Spinal cord (tissue), 10 donors: Measurements from ENCODE around the gene DAB1. TPM values are rescaled to one million over a fixed set of nuclear protein-coding genes. Genes with fewer than 3 reads are reported as not detected.

Experiments
- DNase-seq, 6 donors: peaks; one replicate each; pipeline versions ENCODE4 v3.0.0 to v3.0.0-alpha.2; 2013 to 2015; ENCODE audit warnings: low spot score in 6 of 6, low read depth in 4 of 6
- H3K27ac ChIP-seq: one replicate; pipeline ENCODE4 v1.5.1; 2013; ENCODE audit warnings: low read depth, low read length, control low read depth
- H3K27me3 ChIP-seq: one replicate; pipeline ENCODE4 v1.6.1; 2013; ENCODE audit warnings: low read length; ENCODE audit not compliant: control insufficient read depth, insufficient read depth
- H3K36me3 ChIP-seq: one replicate; pipeline ENCODE4 v1.6.1; 2013; ENCODE audit warnings: low read length; ENCODE audit not compliant: control insufficient read depth, insufficient read depth
- H3K4me1 ChIP-seq: one replicate; pipeline ENCODE4 v1.6.1; 2013; ENCODE audit warnings: low read length; ENCODE audit not compliant: control insufficient read depth, insufficient read depth
- H3K4me3 ChIP-seq: one replicate; pipeline ENCODE4 v1.5.1; 2013; ENCODE audit warnings: low read depth, low read length, control low read depth
- H3K9me3 ChIP-seq: one replicate; pipeline ENCODE4 v1.6.1; 2013; ENCODE audit warnings: low read length; ENCODE audit not compliant: control insufficient read depth, insufficient read depth
- WGBS: methylation state at CpG from one replicate; pipeline ENCODE4 v1.1.5; 2013; ENCODE audit warnings: missing lambda C conversion rate; ENCODE audit not compliant: insufficient coverage; 5-methylcytosine and 5-hydroxymethylcytosine counted together
- polyA plus RNA-seq, 2 donors: library from polyadenylated mRNA; unstranded; fragments of 120-200 nt; gene quantifications; one replicate each; pipeline ENCODE4 v1.2.1, GENCODE V29; 2013; ENCODE audit not compliant: insufficient read length in 2 of 2
- total RNA-seq, 2 donors: library from RNA; depleted of rRNA in 1 of 2; stranded (reverse); fragments of 120-200 nt in 1 of 2; fragments of >200 nt in 1 of 2; gene quantifications; one replicate each; pipeline versions ENCODE4 v1.2.3 to v1.2.4, GENCODE V29; 2013 to 2014
- donor health status: healthy.

The DAB1 gene
- total and polyA plus RNA-seq, 4 donors = 8.3 to 27.9 (median 16.9) TPM

GRCh38 chr1:57329937-57330336 lies 93.9 kb downstream of the DAB1 start:
- Histone ChIP-seq H3K4me1 (no peaks in the 10 kb centered on the region), H3K9me3 (no peaks in the 10 kb centered on the region), H3K36me3 (no peaks in the 10 kb centered on the region), H3K4me3 (no peak overlapping the region), H3K27me3 (no peaks in the 10 kb centered on the region), H3K27ac (no peak overlapping the region)
- no CpG with 5 or more reads among the region's 1 CpG for WGBS
- DNase-seq = peak in 1 of 6 donors; percentile 35

- 60% methylated on average over 2 of the region's 6 CpGs for WGBS
- Histone ChIP-seq H3K27ac (no peak overlapping the region), H3K27me3 (no peaks in the 10 kb centered on the region), H3K36me3 (no peaks in the 10 kb centered on the region), H3K4me1 (no peaks in the 10 kb centered on the region), H3K4me3 (no peak overlapping the region), H3K9me3 (no peaks in the 10 kb centered on the region)
- no peak for DNase-seq
Observed at GRCh38 chr1:57329001-57329527, 94.8 kb downstream of the DAB1 start.

- DNase-seq = no peak
- H3K36me3 ChIP-seq = no peaks in the 10 kb centered on the region
- H3K27ac ChIP-seq = no peak overlapping the region
- no peak overlapping the region for H3K4me3 ChIP-seq
- 89% methylated on average over 3 of the region's 4 CpGs for WGBS
- no peaks in the 10 kb centered on the region for H3K9me3 ChIP-seq
- H3K27me3 ChIP-seq = no peaks in the 10 kb centered on the region
- H3K4me1 ChIP-seq = no peaks in the 10 kb centered on the region
Observed at GRCh38 chr1:57327946-57328345, 95.9 kb downstream of the DAB1 start.

- DNase-seq = peak in 1 of 6 donors; percentile 83
- Histone ChIP-seq H3K27me3 (no peaks in the 10 kb centered on the region), H3K27ac (no peak overlapping the region), H3K4me3 (no peak overlapping the region), H3K9me3 (no peaks in the 10 kb centered on the region), H3K36me3 (no peaks in the 10 kb centered on the region), H3K4me1 (no peaks in the 10 kb centered on the region)
- WGBS = no CpG with 5 or more reads among the region's 5 CpGs
Observed at GRCh38 chr1:57327336-57327735, 96.5 kb downstream of the DAB1 start.

- DNase-seq = no peak
- 100% methylated on average over 1 of the region's 1 CpG for WGBS
- Histone ChIP-seq H3K36me3 (no peaks in the 10 kb centered on the region), H3K27me3 (no peaks in the 10 kb centered on the region), H3K27ac (no peak overlapping the region), H3K4me1 (no peaks in the 10 kb centered on the region), H3K9me3 (no peaks in the 10 kb centered on the region), H3K4me3 (no peak overlapping the region)
Observed at GRCh38 chr1:57325536-57325935, 98.3 kb downstream of the DAB1 start.

- Histone ChIP-seq H3K36me3 (no peaks in the 10 kb centered on the region), H3K4me1 (no peaks in the 10 kb centered on the region), H3K9me3 (no peaks in the 10 kb centered on the region), H3K27me3 (no peaks in the 10 kb centered on the region), H3K27ac (no peak overlapping the region), H3K4me3 (no peak overlapping the region)
- no peak for DNase-seq
- 63% methylated on average over 2 of the region's 4 CpGs for WGBS
Observed at GRCh38 chr1:57325117-57325516, 98.7 kb downstream of the DAB1 start.

GRCh38 chr1:57324388-57324787 lies 99.5 kb downstream of the DAB1 start:
- Histone ChIP-seq H3K27me3 (no peaks in the 10 kb centered on the region), H3K4me1 (no peaks in the 10 kb centered on the region), H3K27ac (no peak overlapping the region), H3K9me3 (no peaks in the 10 kb centered on the region), H3K36me3 (no peaks in the 10 kb centered on the region), H3K4me3 (no peak overlapping the region)
- peak in 1 of 6 donors; percentile 41 for DNase-seq
- WGBS = 93% methylated on average over 1 of the region's 3 CpGs

- Histone ChIP-seq H3K27ac (no peak overlapping the region), H3K4me3 (no peak overlapping the region), H3K4me1 (no peaks in the 10 kb centered on the region), H3K27me3 (no peaks in the 10 kb centered on the region), H3K9me3 (no peaks in the 10 kb centered on the region), H3K36me3 (no peaks in the 10 kb centered on the region)
- WGBS = 67% methylated on average over 4 of the region's 4 CpGs
- peak in 2 of 6 donors; percentile 57 to 68 for DNase-seq
Observed at GRCh38 chr1:57321776-57322175, 102.1 kb downstream of the DAB1 start.

GRCh38 chr1:57319791-57320190 lies 104.1 kb downstream of the DAB1 start:
- Histone ChIP-seq H3K4me1 (no peaks in the 10 kb centered on the region), H3K4me3 (no peak overlapping the region), H3K27me3 (no peaks in the 10 kb centered on the region), H3K9me3 (no peaks in the 10 kb centered on the region), H3K36me3 (no peaks in the 10 kb centered on the region), H3K27ac (no peak overlapping the region)
- no peak for DNase-seq
- no CpG with 5 or more reads among the region's 3 CpGs for WGBS

- Histone ChIP-seq H3K27ac (no peak overlapping the region), H3K4me1 (no peaks in the 10 kb centered on the region), H3K36me3 (no peaks in the 10 kb centered on the region), H3K9me3 (no peaks in the 10 kb centered on the region), H3K27me3 (no peaks in the 10 kb centered on the region), H3K4me3 (no peak overlapping the region)
- 88% methylated on average over 3 of the region's 4 CpGs for WGBS
- DNase-seq = peak in 2 of 6 donors; percentile 34 to 38
Observed at GRCh38 chr1:57319165-57319564, 104.7 kb downstream of the DAB1 start.
